ENCODE measurements around the gene RASA3.
"Not testable (repeated sequence)": the region's sequence is repeated elsewhere in the genome, so short reads cannot be mapped to it uniquely, and the experiment has no call there.

Gene RASA3

DNA sequence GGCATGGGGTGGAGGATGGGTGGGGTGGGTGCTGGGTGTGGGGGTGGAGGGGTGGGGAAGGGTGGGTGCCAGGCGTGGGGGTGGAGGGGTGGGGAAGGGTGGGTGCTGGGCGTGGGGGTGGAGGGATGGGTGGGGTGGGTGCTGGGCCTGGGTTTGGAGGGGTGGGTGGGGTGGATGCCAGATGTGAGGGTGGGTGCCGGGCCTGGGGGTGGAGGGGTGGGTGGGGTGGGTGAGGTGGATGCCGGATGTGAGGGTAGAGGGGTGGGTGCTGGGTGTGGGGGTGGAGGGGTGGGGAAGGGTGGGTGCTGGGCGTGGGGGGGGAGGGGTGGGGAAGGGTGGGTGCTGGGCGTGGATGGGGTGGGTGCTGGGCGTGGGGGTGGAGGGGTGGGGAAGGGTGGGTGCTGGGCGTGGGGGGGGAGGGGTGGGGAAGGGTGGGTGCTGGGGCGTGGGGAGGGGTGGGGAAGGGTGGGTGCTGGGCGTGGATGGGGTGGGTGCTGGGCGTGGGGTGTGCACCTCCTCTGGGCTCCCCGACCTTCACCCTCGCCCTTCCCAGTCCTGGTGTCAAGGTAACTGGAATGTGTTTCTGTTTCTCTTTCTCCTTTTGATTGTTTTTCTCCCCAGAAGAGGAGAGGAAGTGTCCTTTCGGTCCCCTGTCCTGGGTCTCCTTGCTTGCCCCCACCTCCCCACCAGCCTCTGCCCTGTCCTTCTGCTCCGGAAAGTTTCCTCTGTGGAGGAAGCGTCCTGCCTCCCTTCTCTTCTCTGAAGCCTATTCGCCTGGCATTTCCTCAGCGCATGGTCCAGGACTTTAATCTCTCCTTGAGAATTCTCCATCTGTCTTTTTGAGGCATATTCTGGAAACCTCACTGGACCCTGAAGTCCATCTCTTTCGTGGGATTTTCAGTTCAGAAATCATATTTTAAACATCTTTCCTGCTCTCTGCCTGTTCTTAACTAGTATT is 23.8 kb upstream of the RASA3 start:
- DNase-seq, result no peak

DNA sequence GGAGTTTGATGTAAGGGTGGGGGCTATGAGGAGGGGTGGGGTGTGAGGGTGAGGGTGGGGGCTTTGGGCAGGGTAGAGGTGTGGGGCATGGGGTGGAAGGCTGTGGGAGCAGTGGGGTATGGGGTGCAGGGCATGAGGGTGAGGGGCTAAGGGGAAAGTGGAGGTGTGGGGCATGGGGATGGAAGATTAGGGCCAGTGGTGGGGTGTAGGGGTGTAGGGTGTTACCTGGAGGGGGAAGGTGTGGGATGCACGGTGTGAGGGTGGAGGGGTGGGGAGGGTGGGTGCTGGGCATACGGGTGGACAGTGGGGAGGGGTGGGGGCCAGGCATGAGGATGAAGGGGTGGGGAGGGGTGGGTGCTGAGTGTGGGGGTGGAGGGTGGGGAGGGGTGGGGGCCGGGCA is 22.9 kb upstream of the RASA3 start:
- DNase-seq, result no peak

DNA sequence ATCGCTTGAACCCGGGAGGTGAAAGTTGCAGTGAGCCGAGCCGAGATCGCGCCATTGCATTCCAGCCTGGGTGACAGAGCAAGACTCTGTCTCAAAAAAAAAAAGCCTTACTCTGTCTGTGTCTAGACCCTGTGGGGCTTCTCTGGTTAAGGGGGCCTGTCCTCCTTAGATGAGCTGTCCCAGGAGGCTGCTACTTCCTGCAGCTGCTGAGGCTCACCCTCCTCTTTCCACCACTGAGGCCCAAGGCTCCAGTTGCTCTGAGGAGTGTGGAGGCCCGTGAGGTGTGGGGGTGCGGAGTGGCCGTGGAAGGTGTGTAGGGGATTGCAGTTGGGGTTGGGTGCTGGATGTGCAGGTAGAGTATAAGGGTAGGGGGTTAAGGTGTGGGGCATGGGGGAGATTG is 22.1 kb upstream of the RASA3 start:
- DNase-seq, result no peak

DNA sequence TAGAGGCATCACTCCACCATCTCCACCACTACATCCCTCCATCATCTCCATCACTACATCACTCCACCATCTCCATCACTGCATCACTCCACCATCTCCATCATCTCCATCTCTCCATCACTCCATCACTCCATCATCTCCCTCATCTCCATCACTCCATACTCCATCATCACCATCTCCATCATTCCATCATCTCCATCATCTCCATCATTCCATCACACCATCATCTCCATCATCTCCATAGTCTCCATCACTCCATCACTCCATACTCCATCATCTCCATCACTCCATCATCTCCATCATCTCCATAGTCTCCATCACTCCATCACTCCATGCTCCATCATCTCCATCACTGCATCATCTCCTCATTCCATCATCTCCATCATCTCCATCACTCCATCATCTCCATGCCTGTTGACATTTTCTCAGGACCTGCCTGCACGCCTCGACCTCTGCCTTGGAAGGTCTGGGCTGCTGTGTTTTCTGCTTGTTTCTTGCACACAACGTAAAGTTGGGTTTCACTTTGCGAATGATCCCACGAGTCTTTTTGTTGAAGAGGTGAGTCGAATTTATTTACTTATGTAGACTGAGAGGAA is 21.2 kb upstream of the RASA3 start:
- no peak for DNase-seq

DNA sequence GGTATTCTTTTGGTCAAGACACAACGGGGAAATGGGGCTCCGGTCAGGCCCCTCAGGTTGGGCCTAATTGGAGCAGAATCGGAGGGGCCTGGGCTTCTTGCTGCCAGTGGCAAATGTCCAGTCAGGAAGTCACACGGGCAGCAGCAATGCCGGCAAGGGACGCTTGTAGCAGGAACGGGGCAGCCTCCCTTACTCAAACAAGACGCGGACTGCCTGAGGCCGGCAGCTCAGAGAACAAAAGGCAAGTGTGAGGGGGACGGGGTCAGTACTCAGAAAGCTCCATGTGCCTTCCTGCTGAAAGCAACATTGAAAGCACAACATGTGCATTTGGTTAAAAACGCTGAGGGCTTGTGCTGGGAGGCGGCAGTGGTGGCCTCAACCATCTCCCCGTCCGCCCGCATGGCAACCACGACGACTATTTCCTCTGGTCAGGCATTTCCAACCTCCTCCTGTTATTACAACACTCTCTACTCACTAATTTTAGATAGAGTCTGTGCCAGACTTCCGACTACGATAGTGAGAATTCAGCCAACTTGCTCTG is 20.5 kb upstream of the RASA3 start:
- no peak for DNase-seq

DNA sequence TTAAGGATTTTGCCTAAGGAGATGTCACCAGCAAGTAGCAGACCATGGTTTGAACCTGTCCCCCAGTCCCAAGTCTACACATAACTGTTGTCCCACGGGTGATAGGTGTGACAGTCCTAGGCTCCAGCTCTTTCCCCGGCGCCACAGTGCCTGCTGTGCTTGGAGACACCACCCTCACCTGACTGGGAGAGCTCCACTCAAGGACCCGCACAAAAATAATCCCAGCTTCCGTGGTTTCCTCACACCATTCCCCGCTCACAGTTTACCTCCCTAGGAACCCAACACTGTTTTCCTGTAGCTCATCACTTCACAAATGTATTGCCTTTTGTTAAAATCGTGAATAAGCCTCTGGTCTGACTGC is 19.8 kb upstream of the RASA3 start:
- no peak for DNase-seq

DNA sequence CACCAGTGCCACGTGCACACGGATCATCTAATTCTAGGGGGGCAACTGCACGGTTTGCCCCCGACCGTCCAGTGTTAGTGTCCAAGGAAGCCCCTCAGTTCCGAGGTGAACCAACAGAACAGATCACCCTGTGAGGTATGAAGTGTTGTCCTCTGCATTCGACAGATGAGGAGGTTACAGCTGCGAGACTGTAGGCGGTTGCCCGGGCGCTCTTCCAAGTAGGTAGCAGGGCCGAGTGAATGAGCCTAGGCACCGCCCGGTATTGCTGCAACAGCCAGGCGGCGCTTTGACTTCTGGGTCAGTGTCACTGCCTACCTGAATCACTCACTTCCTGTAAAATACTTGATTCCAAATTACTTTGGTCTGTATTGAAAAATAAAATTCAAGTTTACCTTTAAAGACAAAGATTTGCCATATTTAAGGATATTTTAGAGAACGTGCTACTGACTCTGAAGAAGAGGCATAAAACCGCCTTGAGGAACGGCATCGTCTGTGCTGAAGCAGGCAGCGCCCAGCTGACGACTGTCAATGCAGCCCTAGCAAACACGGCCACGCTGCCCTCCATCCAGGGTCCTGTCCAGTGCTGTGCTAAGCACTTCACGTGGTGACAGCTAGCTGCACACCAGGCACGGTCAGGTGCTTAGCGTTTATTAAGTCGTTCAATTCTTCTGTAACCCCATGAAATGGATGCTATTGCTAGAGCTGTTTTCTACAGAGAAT is 19.3 kb upstream of the RASA3 start:
- no peak for DNase-seq

DNA sequence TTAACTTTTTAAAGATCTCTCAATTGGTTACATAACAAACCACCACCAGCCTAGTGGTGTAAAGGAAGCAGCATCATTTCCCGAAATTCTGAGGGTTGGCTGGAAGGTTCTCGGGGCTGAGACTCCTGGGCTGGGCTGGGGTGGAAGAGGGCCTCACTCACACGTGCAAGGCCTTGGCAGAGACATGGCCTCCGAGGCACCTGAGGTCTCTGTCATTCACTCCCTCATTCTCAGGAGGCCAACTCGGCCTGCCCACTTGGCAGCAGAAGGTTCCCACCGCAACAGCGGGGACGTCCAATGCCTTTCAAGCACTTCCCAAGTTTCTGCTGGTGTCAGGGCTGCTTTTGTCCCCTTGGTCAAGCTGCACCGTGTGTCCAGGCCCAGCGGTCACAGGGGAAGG is 18.6 kb upstream of the RASA3 start:
- DNase-seq, result no peak

DNA sequence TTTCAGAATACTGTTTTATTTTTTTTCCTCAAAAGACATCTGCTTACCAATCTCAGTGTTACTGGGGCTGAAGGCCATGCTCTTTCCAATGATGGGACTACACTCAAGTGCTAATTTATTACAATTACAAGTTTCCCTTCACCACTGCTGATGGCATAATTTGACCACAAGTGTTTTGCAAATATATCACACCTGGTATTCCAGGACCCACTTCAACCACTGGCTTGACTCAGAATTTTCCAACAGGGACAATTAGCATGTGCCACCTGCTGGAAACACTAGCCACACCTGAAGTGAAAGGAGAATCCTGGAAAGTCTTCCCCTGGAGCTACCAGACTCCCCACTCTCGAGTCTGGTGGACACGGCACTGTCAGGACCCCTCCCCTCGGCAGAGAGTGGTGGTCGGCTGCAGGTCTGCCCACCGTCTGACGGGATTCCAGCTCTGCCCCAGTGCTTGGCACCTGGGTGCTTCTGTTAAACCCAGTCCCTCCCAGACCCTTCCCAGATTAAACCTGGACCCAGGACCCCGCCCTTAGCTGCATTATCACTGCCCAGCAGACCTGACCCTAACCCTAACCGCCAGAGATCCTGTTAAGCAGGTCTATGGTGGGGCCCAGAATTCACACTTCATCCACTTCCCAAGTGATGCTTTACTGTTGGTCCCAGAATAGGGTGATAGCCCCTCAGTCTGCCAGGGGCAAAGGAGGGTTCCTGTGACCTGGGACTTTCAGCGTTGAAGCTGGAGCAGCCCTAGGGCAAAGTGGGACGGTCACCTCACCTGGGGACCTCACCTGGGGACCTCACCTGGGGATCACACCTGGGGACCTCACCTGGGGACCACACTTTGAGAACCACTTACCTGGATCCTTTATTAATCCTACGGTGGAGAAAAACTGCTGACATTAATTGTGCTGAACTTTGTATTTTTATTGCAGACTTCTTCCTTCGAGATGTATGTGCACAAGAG is 17.6 kb upstream of the RASA3 start:
- DNase-seq, result no peak

DNA sequence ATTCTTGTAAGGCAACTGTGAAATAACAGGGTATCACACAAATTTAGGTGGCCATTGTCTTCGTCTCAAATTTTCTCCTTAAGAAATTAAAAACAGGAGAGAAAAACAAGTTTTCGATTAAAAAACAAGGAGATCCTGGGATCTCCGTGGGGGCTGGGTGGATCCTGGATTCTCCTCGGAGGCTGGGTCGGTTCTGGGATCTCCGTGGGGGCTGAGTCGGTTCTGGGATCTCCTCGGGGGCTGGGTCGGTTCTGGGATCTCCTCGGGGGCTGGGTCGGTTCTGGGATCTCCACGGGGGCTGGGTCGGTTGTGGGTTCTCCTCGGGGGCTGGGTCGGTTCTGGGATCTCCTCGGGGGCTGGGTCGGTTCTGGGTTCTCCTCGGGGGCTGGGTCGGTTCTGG is 16.5 kb upstream of the RASA3 start:
- DNase-seq, result not testable (repeated sequence)

DNA sequence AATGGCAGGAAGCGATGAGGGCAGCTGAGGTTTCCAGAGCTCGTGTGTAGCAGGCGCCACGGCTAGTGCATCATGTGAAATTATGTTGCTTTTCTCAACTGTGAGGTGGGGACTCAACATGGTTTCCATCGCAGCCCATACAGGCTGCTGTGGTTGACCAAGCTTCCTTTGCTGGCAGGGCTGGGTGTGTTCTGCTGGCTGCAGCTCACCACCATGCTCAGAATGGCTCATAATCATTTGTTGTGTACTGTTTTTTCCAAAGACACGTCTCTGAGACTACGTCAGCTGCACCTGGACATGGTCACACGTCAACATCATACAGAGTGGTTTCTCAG is 16.1 kb upstream of the RASA3 start:
- DNase-seq, result no peak

DNA sequence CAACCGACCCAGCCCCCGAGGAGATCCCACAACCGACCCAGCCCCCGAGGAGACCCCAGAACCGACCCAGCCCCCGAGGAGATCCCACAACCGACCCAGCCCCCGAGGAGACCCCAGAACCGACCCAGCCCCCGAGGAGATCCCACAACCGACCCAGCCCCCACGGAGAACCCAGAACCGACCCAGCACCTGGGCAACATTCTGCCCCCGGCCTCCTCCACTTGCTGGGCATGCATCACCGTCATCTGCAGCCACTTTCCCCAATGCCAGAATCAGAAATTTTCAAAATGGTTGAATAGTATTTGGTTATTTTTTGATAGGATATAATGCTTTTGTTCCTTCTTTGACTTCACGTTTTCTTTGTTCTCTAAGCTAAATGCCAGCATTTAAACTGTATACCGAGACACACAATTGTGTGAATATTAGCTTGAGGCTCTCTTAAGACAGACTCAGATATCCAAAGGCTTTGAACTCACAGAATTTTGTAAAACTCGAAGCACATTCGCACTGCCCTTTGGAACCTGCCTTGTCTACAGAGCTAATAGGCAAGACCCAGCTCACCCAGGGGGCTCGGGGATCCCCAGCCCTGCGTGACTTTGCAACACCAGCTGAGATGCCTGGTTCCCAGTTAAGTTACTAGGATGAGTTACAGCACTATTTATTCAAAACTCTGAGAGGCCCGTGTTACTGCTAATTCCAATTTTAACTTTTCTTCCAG is 15.5 kb upstream of the RASA3 start:
- no peak for DNase-seq

DNA sequence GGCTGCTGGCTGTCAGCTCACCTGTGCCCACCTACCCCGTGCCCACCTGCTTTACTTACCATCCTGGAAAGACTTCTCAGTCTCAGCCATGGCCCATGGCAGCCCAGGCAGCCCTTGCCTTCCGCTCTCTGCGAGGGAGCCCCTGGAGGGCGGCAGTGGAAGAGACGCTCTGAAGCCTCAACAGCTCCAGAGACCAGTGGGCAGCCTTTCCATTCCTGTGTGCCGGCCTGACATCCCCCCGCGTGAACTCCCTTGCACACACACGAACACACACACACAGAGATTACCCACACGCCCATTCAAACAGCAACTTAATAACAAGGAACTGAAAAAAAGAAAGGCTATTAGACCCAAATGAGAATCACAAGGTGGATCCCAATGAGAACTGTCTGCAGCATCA is 14.2 kb upstream of the RASA3 start:
- DNase-seq, result peak; percentile 20 to 48

DNA sequence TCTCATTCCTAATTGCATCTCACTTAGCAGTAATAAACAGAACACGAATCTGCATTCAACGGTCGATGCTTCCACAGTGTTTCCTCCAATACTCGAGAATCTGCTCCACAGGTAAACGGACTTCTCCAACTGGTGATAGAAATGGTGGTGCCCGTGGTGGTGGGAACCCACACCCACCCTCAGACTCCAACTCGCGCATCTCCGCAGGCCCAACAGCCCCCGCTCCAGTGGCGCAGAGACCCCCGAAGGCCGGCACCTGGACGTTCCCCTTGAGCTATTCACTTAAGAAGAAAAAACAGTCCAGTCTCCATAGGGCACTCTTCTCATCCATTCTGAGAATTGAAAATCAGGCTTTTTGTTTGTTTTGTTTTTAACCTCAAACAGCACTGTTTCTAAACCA is 13.8 kb upstream of the RASA3 start:
- DNase-seq, result no peak

DNA sequence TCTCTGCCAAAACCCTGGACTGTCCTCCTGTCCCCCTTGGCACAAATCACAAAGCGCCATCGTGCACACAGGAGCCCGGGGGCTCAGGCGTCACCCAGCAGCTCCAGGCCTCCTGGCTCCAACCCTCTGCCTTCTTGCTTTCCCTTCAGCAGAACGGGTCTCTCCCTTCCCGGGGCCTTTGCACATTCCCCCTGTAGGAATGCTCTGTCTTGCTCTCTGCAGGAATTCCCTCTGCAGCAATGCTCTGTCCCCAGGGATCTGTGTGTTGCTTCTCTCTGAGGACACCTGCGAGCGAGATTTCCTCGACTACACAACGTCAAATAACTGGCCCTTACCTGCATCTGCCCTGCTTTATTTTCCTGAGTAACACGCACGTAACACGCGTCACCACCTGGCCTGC is 13.3 kb upstream of the RASA3 start:
- DNase-seq, result no peak

DNA sequence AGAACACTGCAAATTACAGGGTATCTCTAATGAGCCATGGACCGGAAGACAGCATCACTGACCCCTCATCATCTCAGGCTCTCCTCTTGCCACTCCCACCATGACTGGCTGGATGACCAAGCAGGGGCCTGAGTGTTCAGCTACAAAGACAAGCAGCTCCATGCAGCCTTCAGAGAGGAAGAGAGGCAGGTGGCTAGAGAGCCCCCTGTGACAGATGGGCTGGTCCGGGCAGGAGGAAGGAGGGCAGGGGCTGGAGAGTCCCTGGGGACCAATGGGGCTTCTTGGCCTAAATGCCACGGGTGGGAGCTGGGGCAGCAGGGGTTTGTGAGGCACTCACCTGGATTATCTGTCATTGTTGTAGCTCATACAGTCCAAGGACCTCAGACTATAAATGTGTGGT is 12.8 kb upstream of the RASA3 start:
- no peak for DNase-seq

DNA sequence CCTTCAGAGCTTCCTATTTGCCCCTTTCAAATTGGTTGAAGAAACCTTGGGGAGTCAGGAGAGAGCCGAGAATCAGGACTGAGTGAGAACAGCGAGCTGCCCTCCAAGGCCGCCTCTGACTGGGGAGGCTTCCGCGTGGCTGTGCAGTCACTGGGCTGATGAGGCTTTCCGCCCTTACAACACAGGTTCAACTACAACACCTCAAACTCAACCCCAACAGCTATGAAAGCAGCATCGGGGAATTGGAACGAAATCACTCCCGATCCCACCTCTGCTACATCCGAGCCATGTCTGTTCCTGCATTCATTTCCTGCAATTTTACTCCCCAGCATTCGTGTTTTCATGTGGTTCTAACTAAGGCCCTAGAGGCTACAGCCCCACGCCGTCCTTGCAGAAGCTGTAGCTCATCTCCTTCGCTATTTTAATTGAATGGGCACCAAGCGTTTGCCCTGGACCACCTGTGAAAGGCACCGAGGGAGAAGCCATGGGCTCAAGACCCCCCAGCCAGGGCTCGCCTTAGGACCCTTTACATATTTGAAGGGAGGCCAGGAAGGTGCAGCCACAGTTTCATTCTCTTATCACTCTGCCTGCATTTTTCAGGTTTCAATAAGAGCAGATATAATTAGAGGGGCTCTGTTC is 12.3 kb upstream of the RASA3 start:
- DNase-seq, result no peak

DNA sequence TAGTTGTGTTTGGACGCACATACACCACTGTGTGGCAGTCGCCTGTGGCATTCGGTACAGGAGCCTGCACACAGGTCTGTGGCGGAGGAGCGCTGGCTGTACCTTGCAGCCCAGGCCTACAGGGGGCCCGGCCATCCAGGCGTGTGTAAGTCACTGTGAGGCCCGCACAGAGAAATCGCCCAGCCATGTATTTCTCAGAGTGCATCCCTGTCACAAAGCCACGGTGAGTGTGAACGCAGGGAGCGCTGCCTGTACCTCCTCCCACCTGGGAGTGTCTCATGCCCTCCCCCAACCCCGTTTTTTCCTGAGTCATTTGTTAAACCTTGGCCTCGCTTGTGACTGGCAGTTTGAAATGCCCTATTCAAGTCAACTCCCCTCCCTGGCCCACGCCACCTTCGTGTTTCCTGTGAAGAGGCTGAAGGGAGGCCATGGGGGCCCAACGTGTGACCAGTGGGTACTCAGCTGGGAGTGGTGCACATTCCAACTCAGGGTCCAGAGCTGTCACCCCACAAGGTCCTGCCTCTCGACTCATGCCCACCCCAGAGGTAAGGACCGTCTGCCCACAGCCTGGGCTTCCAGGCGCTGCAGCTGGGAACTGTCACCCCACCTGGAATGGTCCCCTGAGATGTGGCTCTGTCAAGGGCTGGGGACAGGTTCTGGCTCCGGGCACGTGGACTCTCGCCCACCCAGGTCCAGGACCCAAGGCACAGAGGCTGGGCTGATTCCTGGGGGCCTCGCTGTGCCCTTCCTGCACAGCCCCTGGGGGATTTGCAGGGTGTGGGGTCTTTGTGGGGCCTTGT is 11.6 kb upstream of the RASA3 start:
- DNase-seq, result no peak

DNA sequence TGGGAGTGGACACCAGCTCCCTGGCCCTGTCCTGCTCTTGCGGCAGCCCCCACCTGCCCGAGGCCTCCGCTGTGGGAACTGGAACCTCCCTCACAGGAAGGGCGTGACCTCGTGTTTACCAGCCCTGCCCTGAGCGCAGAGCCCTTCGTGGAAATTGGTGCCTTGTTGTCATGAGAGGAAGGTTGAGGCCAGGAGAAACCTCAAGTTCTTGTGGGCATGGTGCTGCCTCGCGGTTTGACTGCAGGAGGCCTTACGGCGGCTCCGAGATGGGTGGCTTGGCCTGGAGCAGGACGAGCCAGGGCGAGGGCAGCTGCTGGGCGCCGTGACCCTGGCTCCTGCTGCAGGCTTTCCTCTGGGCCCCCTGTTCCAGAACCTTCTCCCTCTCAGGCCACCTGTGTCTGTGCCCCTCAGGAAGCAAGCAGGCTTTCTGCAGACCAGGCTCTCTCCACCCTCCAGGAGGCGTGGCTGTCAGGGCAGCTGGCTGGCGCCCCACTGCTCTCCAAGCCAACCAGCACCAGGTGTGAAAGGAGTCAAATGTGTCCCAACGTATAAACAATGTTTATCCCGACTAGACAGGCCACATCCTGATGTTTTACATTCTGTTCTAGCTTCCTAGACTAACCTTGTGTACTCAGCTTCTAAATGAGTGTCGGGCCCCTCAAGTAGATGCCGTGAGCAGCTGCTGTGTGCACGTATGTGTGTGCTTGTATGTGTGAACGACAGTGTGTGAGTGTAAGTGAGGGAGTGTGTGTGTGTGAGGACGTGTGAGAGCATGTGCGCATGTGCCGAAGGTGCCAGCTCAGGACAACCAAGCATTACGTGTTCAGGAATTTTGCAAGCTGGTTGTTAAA is 10.4 kb upstream of the RASA3 start:
- DNase-seq, result no peak

DNA sequence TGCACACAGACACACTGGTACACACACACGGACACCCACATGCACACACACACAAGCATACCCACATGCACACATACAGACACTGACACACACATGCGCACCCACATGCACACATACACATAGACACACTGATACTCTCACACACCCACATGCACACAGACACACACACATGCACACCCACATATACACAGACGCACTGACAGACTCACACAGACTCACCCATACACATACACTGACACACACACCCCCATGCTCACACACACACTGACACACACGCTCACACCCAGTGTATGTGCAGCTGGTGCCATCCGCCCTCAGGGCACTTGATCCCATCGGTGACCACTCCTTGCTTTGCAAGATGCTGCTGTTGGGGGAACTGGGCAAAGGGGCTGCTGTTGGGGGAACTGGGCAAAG is 9.7 kb upstream of the RASA3 start:
- DNase-seq, result no peak
